Measurements from ENCODE around the gene CRYBB3. TPM values are rescaled to one million over a fixed set of nuclear protein-coding genes. Genes with fewer than 3 reads are reported as not detected.
"Not testable (repeated sequence)": the region's sequence is repeated elsewhere in the genome, so short reads cannot be mapped to it uniquely, and the experiment has no call there.

Gene CRYBB3
- total RNA-seq, 1 donor from 2014 or later, result not detected

GRCh38 chr22:25232301-25232700 is 32.6 kb downstream of the CRYBB3 start:
- ATAC-seq (no peak), DNase-seq (ENCODE audit: low spot score) (no peak)
- intact Hi-C loops (cut with DNase I), result no loop called here

DNA sequence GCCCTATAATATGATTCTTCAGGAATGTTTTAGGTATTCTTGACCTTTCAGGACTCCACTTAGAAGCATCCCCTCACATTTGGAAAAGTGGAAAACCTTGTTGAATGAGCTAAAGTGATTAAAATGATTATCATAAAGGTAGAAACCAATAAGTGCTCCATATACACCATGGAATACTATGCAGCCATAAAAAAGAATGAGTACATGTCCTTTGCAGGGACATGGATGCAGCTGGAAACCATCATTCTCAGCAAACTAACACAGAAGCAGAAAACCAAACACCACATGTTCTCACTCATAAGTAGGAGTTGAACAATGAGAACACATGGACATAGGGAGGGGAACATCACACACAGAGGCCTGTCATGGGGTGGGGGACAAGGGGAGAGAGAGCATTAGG is 34.0 kb downstream of the CRYBB3 start:
- DNase-seq (ENCODE audit: low spot score); intact Hi-C loops (cut with DNase I); ATAC-seq: not testable (repeated sequence)

GRCh38 chr22:25235547-25236290 is 36.1 kb downstream of the CRYBB3 start:
- intact Hi-C loops (cut with DNase I), result no loop called here
- DNase-seq (ENCODE audit: low spot score), result peak; percentile 71
- peak; percentile 70 for ATAC-seq

DNA sequence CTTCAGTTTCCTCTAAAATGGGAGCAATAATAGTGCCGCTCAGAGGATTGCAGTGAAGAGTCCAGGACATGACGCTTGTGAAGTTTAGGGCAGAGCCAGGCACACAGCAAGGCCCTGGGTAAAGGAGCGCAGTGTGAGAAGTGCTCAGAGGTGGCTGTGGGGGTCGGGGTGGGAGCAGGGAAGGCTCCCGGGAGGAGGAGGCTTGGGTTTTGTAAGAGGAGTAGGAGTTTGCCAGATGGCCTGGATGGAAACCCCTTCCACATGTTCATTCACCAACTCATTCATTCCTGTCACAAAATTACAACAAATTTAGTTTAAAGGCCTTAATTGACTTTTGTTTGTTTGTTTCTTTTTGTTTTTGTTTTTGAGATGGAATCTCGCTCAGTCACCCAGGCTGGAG is 36.8 kb downstream of the CRYBB3 start:
- no peak for DNase-seq (ENCODE audit: low spot score)
- no peak for ATAC-seq
- intact Hi-C loops (cut with DNase I), result no loop called here

GRCh38 chr22:25237503-25237902 is 37.8 kb downstream of the CRYBB3 start:
- intact Hi-C loops (cut with DNase I), result no loop called here
- DNase-seq (ENCODE audit: low spot score) (no peak), ATAC-seq (no peak)

DNA sequence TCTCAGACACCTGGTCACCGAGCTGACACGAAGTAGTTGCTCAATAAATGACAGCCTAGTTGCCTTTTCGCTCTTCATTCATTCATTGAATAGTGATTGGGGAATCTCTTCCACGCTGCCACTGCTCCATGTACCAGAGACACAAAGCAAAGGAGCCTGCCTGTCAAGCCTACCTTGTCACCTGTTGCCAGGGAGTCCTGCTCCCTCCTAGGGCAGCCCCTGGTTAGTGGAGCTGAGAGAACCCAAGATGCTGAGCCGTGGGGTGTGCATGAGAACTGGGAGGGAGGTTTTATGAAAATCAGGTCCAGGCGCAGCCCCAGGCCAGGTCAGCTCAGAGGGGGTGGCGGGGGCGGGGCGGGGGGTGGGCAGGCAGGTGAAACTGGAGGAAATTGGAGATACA is 38.4 kb downstream of the CRYBB3 start:
- ATAC-seq; DNase-seq (ENCODE audit: low spot score); intact Hi-C loops (cut with DNase I): not testable (repeated sequence)

DNA sequence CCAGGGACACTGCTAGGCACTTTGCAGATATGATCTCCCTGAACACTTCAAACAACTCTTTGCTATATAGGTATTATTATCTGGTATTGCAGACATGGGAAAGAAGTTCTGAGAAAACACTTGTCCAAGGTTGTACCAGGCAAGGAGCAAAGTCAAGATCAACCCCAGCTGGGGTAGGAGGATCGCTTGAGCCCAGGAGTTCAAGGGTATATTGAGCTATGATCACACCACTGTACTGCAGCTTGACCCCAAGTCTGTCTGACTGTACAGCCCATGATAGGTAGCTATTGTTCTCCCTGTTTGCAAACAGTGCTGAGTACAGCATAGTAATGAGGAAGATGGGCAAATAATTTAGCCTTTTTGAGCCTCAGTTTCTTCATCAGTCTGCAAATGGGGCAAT is 55.5 kb downstream of the CRYBB3 start:
- intact Hi-C loops (cut with DNase I); DNase-seq (ENCODE audit: low spot score); ATAC-seq: not testable (repeated sequence)

Other genes starting within 250 kb of the CRYBB3 start
- 65.1 TPM for gene KIAA1671, start 247.1 kb upstream of the CRYBB3 start, total RNA-seq
- not detected for gene CRYBB2, start 19.8 kb downstream of the CRYBB3 start, total RNA-seq